Kidney epithelial cell (primary cell): ENCODE results near the gene MLYCD. TPM values are rescaled to one million over a fixed set of nuclear protein-coding genes. Genes with fewer than 3 reads are reported as not detected.

Source experiments
- DNase-seq: peaks from one replicate; pipeline ENCODE4 v3.0.0-alpha.2; 2010; ENCODE audit warnings: low read depth
- H3K27me3 ChIP-seq: 2 replicates; pipeline ENCODE4 v1.6.0; 2011; ENCODE audit warnings: low read length; ENCODE audit not compliant: control insufficient read depth, insufficient read depth
- H3K36me3 ChIP-seq: 2 replicates; pipeline ENCODE4 v1.5.1; 2011; ENCODE audit warnings: low read length; ENCODE audit not compliant: control insufficient read depth, insufficient read depth
- H3K4me3 ChIP-seq: 2 replicates; pipeline ENCODE4 v1.5.1; 2011; ENCODE audit warnings: low read depth, mild to moderate bottlenecking, control low read depth, low read length
- total RNA-seq: library from RNA; depleted of rRNA; stranded (reverse); fragments of >200 nt; gene quantifications from 2 replicates; pipeline ENCODE4 v1.2.3, GENCODE V29; 2015
- TF ChIP-seq, protein P1 (sequence below): IDR thresholded peaks from 2 replicates; pipeline ENCODE4 v1.5.1; 2011; ENCODE audit warnings: mild to moderate bottlenecking, moderate library complexity, low read length, control low read depth, inconsistent platforms; ENCODE audit not compliant: insufficient read depth, poor library complexity, severe bottlenecking

The MLYCD gene
- total RNA-seq, 1 donor from 2014 or later: 3.5 TPM

DNA sequence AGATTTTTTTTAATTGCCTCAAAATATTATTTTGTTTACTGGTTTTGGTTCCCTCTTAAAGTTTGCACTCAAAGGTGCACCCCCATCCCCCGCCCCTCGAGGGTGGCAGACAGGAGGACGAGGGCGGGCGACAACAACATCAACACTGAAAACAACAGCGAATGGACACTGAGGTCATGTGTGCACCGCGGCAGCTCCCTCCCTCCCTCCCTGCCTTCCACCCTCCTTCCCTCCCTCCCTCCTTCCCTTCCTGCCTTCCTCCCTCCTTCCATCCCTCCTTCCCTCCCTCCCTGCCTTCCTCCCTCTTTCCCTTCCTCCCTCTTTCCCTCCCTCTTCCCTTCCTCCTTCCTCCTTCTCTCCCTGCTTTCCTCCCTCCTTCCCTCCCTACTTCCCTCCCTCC is 52.6 kb downstream of the MLYCD start:
- Histone ChIP-seq H3K27me3 (no peaks in the 10 kb centered on the region), H3K4me3 (no peak overlapping the region), H3K36me3 (peaks cover 1% of the 10 kb centered on the region)
- TF ChIP-seq, protein P1, sequence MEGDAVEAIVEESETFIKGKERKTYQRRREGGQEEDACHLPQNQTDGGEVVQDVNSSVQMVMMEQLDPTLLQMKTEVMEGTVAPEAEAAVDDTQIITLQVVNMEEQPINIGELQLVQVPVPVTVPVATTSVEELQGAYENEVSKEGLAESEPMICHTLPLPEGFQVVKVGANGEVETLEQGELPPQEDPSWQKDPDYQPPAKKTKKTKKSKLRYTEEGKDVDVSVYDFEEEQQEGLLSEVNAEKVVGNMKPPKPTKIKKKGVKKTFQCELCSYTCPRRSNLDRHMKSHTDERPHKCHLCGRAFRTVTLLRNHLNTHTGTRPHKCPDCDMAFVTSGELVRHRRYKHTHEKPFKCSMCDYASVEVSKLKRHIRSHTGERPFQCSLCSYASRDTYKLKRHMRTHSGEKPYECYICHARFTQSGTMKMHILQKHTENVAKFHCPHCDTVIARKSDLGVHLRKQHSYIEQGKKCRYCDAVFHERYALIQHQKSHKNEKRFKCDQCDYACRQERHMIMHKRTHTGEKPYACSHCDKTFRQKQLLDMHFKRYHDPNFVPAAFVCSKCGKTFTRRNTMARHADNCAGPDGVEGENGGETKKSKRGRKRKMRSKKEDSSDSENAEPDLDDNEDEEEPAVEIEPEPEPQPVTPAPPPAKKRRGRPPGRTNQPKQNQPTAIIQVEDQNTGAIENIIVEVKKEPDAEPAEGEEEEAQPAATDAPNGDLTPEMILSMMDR: no peak
- DNase-seq: no peak

DNA sequence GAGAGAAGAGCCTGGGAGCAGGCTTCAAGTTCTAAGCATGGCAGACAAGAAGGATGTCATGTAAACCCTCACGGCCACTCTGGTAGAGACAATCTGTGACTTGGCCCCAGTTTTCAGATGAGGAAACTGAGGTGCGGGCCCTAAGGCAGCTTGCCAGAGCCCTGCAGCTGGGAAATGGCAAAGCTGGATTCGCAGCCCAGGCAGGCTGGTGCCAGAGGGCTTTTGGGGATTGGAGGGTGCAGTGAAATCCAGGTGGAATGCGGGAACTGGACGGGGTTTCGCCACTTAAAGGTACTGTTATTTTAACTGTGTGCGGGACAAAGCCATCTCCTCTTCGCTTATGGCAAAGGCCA is 53.6 kb downstream of the MLYCD start:
- no peak for DNase-seq
- TF ChIP-seq, protein P1: no peak
- Histone ChIP-seq H3K27me3 (no peaks in the 10 kb centered on the region), H3K36me3 (peaks cover 1% of the 10 kb centered on the region), H3K4me3 (no peak overlapping the region)

DNA sequence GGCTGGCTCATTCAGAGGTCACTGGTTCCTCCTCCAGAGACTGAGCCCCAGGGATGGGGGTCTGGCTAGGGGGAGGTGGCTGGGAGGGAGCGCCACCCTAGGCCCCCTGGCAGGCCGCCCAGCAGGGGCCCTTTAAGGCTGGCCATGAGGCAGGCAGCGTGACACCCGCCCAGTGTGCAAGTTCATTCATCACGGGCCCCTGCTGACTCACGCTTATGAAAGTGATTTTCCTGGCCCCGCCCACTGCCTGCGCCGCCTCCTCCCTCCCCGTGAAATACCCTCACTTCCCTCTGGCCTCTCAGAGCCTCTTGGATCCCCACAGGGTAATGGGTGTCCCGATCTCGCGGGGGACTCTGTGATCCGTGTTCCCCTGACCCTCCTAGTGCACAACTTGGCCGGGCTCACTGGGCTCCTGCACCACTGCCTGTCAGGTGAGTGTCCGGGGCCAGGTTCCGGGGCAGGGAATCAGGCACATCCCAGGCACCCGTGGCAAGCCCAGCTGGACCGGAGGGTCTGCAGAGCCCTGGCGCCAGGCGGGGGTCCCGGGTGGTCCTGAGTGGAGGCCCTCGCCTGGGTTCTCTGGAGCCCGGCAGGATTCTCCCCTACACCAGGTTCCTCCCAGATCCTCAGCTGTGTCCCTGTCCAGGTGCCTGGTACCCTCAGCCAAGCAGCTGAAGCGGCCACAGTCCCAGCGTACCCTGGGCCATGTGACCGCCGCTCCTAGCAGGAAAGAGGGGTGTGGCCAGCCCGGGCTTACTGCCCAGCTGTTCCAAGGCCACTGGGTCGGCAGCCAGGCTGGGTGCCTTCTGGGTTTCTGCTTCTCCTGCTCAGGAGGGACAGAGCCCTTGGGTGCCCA is 54.3 kb downstream of the MLYCD start, which contains the start of gene OSGIN1:
Gene OSGIN1 (plus strand): TSS at position 301 of the 856 bp plus-strand sequence. CDS start 4,432 bp downstream, outside the sequence.
- TF ChIP-seq, protein P1: no peak
- DNase-seq: peak; percentile 70
- no peaks in the 10 kb centered on the region for H3K27me3 ChIP-seq

DNA sequence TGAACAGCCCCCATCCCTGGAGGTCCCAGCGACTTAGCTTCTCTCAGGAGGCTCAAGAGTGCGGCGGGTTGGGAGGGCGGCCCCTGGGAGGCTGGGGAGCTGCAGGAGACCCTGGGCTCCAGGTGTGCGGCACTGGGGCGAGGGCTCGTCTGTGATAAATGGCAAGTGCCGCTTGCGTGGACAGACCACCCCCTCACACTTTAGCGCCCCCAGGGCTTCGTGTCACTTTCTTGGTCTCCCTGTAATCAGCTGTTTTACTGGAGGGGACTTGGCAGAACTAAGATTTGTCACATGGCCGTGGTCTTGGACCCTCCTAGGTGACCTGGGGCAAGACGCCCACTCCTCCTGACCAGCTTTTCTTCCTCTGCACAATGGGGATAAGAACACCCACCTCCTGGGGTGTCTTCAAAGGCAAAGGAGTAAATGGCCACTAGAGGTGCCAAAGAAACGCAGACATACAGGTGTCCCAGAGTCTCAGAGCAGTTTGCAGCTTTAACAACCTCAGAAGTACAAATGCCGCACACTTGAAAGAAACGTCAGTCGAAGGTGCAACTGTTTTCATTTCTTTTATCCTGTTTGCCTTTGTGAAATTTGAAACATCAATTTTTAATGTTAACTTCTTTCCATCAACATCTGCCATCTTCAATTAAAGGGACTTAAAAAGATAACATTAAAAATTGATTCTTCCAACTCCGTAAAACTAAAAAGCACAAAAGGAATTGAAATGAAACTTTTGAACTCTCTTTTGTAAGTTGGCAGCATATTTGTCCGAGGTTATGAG is 55.1 kb downstream of the MLYCD start:
- H3K4me3 ChIP-seq: peak overlapping the region; percentile 49
- peak; percentile 29 for DNase-seq
- no peaks in the 10 kb centered on the region for H3K27me3 ChIP-seq
- TF ChIP-seq, protein P1: peak; percentile 72
- peaks cover 1% of the 10 kb centered on the region for H3K36me3 ChIP-seq

More for the DNA sequence above, 54.3 kb downstream of the MLYCD start, which contains the start of gene OSGIN1:
- Histone ChIP-seq H3K36me3 (peaks cover 1% of the 10 kb centered on the region), H3K4me3 (peak within 1 kb of the TSS; percentile 49)

DNA sequence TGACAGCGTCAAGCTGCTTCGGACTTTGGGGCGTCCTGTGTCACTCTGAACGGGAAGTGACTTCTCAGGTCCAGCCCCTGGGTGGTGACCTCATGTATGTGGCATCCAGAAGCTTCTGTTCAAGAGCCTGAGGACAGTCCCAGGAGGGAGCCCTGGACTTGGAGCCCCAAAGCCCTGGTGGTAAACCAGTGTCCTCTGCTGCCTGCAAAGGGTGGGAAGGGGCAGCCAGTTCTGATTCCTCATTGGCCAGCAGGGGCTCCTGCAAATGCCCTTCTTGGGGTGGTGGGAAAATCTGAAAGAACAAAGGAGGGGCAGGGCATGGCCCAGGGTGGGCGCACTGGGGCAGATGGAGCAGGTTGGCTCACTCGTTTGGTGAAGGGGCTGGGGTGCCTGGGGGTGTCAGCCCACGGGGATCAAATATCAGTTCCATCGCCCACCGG is 55.7 kb downstream of the MLYCD start:
- no peaks in the 10 kb centered on the region for H3K27me3 ChIP-seq
- no peak for DNase-seq
- TF ChIP-seq, protein P1: no peak
- H3K4me3 ChIP-seq: no peak overlapping the region
- peaks cover 1% of the 10 kb centered on the region for H3K36me3 ChIP-seq
